Measurements from ENCODE around the gene HSPA12B.

The HSPA12B gene

GRCh38 chr20:3732327-3733118, at the start of gene HSPA12B:
Gene HSPA12B (plus strand): TSS chr20:3732685. CDS start chr20:3738675, 5,990 bp downstream.
- DNase-seq (ENCODE audit: extremely low spot score, insufficient read length, low read depth) = no peak
- no peak for FAIRE-seq

GRCh38 chr20:3685341-3685740, 47.1 kb upstream of the HSPA12B start:
- no peak for FAIRE-seq
- no peak for DNase-seq (ENCODE audit: extremely low spot score, insufficient read length, low read depth)

- FAIRE-seq (no peak), DNase-seq (ENCODE audit: extremely low spot score, insufficient read length, low read depth) (no peak)
These were observed 46.1 kb upstream of the HSPA12B start for GRCh38 chr20:3686421-3686820.

- DNase-seq (ENCODE audit: extremely low spot score, insufficient read length, low read depth) (no peak), FAIRE-seq (no peak)
These were observed 45.6 kb upstream of the HSPA12B start for GRCh38 chr20:3686867-3687321.

- DNase-seq (ENCODE audit: extremely low spot score, insufficient read length, low read depth) (no peak), FAIRE-seq (no peak)
These were observed 44.8 kb upstream of the HSPA12B start for GRCh38 chr20:3687655-3688054.

GRCh38 chr20:3689978-3690377, 42.5 kb upstream of the HSPA12B start:
- no peak for FAIRE-seq

GRCh38 chr20:3690413-3690812, 42.1 kb upstream of the HSPA12B start:
- no peak for DNase-seq (ENCODE audit: extremely low spot score, insufficient read length, low read depth)
- no peak for FAIRE-seq

More at GRCh38 chr20:3689978-3690377, 42.5 kb upstream of the HSPA12B start:
- DNase-seq (ENCODE audit: extremely low spot score, insufficient read length, low read depth) = no peak

GRCh38 chr20:3691306-3691705, 41.2 kb upstream of the HSPA12B start:
- FAIRE-seq (no peak), DNase-seq (ENCODE audit: extremely low spot score, insufficient read length, low read depth) (no peak)

- DNase-seq (ENCODE audit: extremely low spot score, insufficient read length, low read depth) (no peak), FAIRE-seq (no peak)
These were observed 40.6 kb upstream of the HSPA12B start for GRCh38 chr20:3691897-3692296.

GRCh38 chr20:3692706-3693294, 39.7 kb upstream of the HSPA12B start:
- FAIRE-seq (no peak), DNase-seq (ENCODE audit: extremely low spot score, insufficient read length, low read depth) (no peak)

- no peak for FAIRE-seq
- no peak for DNase-seq (ENCODE audit: extremely low spot score, insufficient read length, low read depth)
These were observed 39.1 kb upstream of the HSPA12B start for GRCh38 chr20:3693376-3693775.

- DNase-seq (ENCODE audit: extremely low spot score, insufficient read length, low read depth) (no peak), FAIRE-seq (no peak)
These were observed 37.6 kb upstream of the HSPA12B start for GRCh38 chr20:3694864-3695263.

- no peak for DNase-seq (ENCODE audit: extremely low spot score, insufficient read length, low read depth)
- FAIRE-seq = no peak
These were observed 36.3 kb upstream of the HSPA12B start for GRCh38 chr20:3696200-3696599.

GRCh38 chr20:3696745-3697587, 35.5 kb upstream of the HSPA12B start:
- FAIRE-seq (no peak), DNase-seq (ENCODE audit: extremely low spot score, insufficient read length, low read depth) (no peak)

GRCh38 chr20:3697588-3698305, 34.7 kb upstream of the HSPA12B start:
- FAIRE-seq = no peak
- DNase-seq (ENCODE audit: extremely low spot score, insufficient read length, low read depth) = no peak

- DNase-seq (ENCODE audit: extremely low spot score, insufficient read length, low read depth) (no peak), FAIRE-seq (no peak)
These were observed 33.9 kb upstream of the HSPA12B start for GRCh38 chr20:3698591-3699001.

- DNase-seq (ENCODE audit: extremely low spot score, insufficient read length, low read depth) = no peak
These were observed 33.4 kb upstream of the HSPA12B start for GRCh38 chr20:3699037-3699436.

GRCh38 chr20:3701061-3701998, 31.2 kb upstream of the HSPA12B start:
- DNase-seq (ENCODE audit: extremely low spot score, insufficient read length, low read depth) (no peak), FAIRE-seq (no peak)

More at GRCh38 chr20:3699037-3699436, 33.4 kb upstream of the HSPA12B start:
- FAIRE-seq = no peak
